Cardiac fibroblast (primary cell): Measurements from ENCODE around the gene METTL4.
A peak's percentile ranks its signal among the peaks of the same experiment; 100 is the strongest.

Source experiments
- DNase-seq, 2 donors: peaks; one replicate each; pipeline versions ENCODE4 v3.0.0 to v3.0.0-alpha.2; 2010; ENCODE audit warnings: low read depth in 2 of 2
- H3K4me3 ChIP-seq, 2 donors: replicated peaks in 1 of 2; 1 replicate in 1 of 2; 2 replicates in 1 of 2; pipeline ENCODE4 v1.5.1; 2011; ENCODE audit warnings: low read depth in 2 of 2, low read length in 2 of 2, mild to moderate bottlenecking in 2 of 2, moderate library complexity in 1 of 2
- CTCF ChIP-seq: IDR thresholded peaks from one replicate; pipeline ENCODE4 v1.5.1; 2011; ENCODE audit warnings: low read depth, mild to moderate bottlenecking, low read length, inconsistent platforms

Gene METTL4

GRCh38 chr18:2540575-2540974 is 30.7 kb downstream of the METTL4 start:
- no peak overlapping the region for H3K4me3 ChIP-seq
- no peak for DNase-seq
- TF ChIP-seq CTCF = no peak

GRCh38 chr18:2538844-2539243 is 32.5 kb downstream of the METTL4 start:
- DNase-seq = peak in 1 of 2 donors; percentile 26
- no peak overlapping the region for H3K4me3 ChIP-seq
- TF ChIP-seq CTCF = no peak

GRCh38 chr18:2538236-2538635 is 33.1 kb downstream of the METTL4 start:
- H3K4me3 ChIP-seq = no peak overlapping the region
- no peak for DNase-seq
- no peak for TF ChIP-seq CTCF

DNA sequence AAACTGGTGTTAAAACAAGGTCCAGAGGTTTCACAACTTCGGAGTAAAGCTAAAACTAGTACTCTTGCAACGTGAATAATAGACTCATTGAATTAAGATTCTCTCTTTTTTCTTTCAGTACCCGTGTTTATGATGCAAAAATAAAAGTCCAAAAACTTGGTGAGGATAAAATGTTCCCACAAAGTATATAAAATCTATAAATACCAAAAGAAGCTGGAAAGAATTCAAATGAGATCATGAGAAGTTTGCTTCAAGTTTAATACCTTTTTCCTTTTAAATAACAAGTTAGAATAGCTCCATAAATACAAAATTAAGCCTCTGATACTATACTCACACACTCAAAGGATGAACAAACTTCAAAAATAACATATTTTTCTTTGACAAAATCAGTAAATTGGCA is 34.0 kb downstream of the METTL4 start:
- H3K4me3 ChIP-seq = no peak overlapping the region
- TF ChIP-seq CTCF = no peak
- no peak for DNase-seq

GRCh38 chr18:2536493-2536892 is 34.8 kb downstream of the METTL4 start:
- no peak for TF ChIP-seq CTCF
- H3K4me3 ChIP-seq = no peak overlapping the region
- peak; percentile 78 to 80 for DNase-seq

DNA sequence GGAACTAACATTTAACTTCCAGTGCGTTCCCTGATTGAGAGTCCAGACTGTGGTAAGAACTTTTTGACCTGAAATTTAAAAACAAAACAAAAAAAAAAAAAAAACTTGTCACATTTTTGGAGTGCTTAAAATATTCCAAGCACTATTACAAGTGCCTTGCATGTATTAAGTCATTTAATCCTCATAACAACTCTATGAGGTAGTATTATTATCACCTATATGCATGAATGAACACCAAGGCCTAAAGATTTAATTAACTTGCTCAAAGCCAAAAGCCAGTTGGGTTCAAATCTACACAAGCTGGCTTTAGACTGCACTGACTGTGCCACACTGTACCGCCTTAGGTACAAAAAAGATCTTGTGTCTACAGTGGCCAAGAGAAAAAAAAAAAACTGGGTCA is 35.2 kb downstream of the METTL4 start:
- DNase-seq = no peak
- TF ChIP-seq CTCF = no peak
- no peak overlapping the region for H3K4me3 ChIP-seq

DNA sequence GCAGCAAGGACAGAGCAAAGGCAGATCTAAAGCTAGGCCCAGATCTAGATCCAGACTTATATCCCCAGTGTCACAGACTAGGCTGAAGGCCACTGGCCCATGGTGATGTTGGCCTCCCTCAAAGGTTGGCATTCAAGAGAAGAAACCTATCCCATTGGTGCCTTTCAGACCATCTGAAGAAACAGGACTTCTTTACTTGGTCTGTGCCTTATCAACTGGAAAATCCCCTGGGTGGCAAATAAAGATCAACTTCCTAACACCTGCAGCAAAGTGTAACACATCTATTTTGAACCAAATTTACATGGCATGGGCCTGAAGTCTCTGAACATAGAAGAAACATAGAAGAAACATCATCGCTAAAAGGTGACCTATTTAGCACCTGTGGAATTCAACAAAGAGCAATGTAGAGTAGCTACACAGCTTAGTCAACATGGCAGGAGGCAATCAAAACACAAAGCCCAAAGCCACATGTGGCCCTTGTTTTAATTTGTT is 35.8 kb downstream of the METTL4 start:
- TF ChIP-seq CTCF = no peak
- DNase-seq = no peak
- H3K4me3 ChIP-seq = no peak overlapping the region
